ENCODE data around the gene MS4A8.

GRCh38 chr11:60734279-60734678 is 34.9 kb downstream of the MS4A8 start:
- no peak for TF ChIP-seq CTCF (IDR thresholded peaks at IDR 0.05; ENCODE audit: insufficient read depth, low read depth, low read length)
- TF ChIP-seq EZH2 (IDR thresholded peaks at IDR 0.05; ENCODE audit: insufficient read depth, low read length): no peak

Data from astrocyte (in vitro differentiated cells and primary cell).